ENCODE measurements around the gene NTN3.

The NTN3 gene

GRCh38 chr16:2515180-2515851 is 44.2 kb downstream of the NTN3 start:
- no peak for DNase-seq

DNA sequence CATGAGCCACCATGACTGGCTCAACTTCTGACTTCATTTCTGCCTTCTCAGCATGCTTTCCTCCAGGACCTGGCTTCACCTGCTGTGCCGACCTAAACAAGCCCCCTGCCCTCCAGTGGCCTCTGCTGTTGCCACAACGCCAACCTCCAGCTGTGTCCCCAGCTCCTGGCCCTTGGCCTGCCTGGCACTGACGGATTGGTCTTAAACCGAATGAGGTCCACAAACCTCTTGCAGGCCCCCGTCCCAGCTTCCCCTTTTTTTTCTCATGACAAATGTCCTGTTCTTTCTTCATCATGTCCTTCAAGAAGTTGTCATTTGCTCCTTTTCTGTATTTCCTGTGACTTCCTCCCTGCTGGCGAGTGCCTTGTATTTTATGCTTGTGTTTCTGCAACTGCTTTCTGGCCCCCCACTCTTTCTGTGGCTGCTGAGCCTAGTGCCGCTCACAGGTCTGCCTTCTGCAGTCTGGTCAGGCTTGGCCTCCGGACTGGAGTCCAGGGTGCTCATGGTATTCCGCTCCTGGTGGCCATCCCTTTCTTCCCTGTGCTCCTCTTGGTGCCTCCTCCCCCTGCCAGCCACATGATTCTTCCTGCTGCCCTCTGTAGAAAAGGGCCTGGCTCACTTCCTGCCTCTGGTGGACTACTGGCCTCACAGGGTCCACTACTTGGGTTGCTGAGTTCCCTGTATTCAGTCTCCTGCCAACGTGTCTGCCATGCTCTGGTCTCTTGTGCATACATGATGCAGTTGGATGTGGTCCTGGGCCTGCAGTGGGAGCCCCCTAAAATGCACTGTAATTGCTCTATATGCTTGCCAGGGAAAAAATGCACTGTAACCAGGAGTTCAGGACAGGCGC is 45.5 kb downstream of the NTN3 start:
- no peak for DNase-seq

DNA sequence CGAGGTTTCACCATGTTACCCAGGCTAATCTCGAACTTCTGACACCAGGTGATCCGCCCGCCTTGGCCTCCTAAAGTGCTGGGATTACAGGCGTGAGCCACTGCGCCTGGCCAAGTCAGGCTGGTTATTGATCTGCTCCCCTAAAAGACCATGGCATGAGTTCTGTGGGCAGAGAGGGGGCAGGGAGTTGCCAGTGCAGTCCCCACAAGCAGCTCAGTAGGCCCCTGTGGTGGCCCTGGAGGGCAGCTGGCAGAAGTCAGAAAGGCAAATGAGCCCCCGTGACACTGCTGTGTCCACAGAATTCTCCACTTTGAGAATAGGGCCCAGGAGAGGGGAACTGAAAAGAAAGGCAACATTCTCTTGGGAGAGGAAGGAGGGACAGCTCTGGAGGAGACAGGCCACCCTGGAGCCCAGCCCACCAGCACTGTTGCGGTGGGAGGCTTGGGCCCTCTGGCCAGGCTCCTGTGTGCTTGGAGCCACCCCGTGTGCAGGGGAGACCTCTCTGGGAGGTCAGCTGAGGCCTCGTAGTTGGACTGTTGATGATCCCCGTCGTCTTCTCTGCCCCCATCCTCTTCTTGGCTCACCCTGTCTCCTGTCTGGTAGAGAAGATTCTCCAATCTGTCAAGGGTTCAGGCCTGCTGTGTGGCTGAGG is 47.0 kb downstream of the NTN3 start:
- DNase-seq: no peak

DNA sequence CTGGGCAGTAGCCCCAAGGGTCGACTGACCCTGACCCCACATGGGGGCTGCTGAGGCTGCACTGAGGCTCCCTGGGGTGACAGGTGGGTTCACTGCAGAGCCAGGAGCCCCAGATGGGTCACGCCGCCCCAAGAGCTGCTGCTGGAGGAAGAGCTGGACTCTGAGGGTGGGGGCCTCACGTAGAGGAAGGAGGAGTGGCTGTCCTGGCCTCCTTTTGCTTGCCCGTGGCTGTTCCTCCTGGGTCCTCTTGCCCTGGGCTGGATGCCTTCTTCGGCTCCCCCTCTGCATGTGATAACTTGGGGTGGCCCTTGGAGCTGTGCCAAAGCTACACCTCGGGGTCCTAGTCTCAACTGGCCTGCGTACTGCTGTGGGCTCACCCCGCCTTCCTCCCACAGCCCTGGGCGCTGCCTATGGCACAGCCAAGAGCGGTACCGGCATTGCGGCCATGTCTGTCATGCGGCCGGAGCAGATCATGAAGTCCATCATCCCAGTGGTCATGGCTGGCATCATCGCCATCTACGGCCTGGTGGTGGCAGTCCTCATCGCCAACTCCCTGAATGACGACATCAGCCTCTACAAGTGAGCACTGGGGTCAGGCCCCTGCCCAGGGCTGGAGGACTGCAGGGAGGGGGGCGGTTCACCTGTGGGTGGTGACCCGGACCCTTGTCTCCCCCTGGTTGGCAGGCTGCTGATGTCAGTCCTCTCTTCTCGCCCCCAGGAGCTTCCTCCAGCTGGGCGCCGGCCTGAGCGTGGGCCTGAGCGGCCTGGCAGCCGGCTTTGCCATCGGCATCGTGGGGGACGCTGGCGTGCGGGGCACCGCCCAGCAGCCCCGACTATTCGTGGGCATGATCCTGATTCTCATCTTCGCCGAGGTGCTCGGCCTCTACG is 48.0 kb downstream of the NTN3 start:
- no peak for DNase-seq

GRCh38 chr16:2519711-2520080 is 48.6 kb downstream of the NTN3 start:
- peak; percentile 39 for DNase-seq

- DNase-seq: peak; percentile 88
Measured at GRCh38 chr16:2520097-2520783, 49.1 kb downstream of the NTN3 start, which contains the start of gene AMDHD2. TSS of gene AMDHD2 (plus strand) at chr16:2520371. CDS start at chr16:2520459, 88 bp downstream.

GRCh38 chr16:2520784-2521531 is 49.9 kb downstream of the NTN3 start:
- peak; percentile 51 for DNase-seq
